Prostate gland (tissue), 2 donors: ENCODE measurements around the gene FGFBP1. TPM values are rescaled to one million over a fixed set of nuclear protein-coding genes. Genes with fewer than 3 reads are reported as not detected.

Experiments used
- DNase-seq: peaks from one replicate; pipeline ENCODE4 v3.0.0-alpha.2; 2019; ENCODE audit warnings: low spot score
- H3K27ac ChIP-seq, 2 donors: fragments of 200-600 bp; sonication (generic); 2 replicates each; pipeline ENCODE4 v1.5.1; 2017 to 2019
- H3K27me3 ChIP-seq: fragments of 200-600 bp; sonication (generic); replicated peaks from 2 replicates; pipeline ENCODE4 v1.5.1; 2019; ENCODE audit not compliant: insufficient read depth
- H3K36me3 ChIP-seq, 2 donors: fragments of 200-600 bp; sonication (generic); 1 replicate in 1 of 2; 2 replicates in 1 of 2; pipeline versions ENCODE4 v1.5.1 to v1.8.1; 2017 to 2019
- H3K4me1 ChIP-seq: fragments of 200-600 bp; sonication (generic); replicated peaks from 2 replicates; pipeline ENCODE4 v1.5.1; 2019
- H3K4me3 ChIP-seq, 2 donors: fragments of 200-600 bp; sonication (generic); 2 replicates each; pipeline ENCODE4 v1.5.1; 2017 to 2019
- H3K9me3 ChIP-seq: fragments of 200-600 bp; sonication (generic); 2 replicates; pipeline ENCODE4 v1.5.1; 2017
- CTCF ChIP-seq, 4 experiments: fragments of 200-600 bp in 2 of 4; fragments of 450-650 bp in 2 of 4; sonication (generic) in 2 of 4; IDR thresholded peaks; 1 replicate in 3 of 4; 2 replicates in 1 of 4; pipeline ENCODE4 v1.5.1; 2016 to 2019; ENCODE audit warnings: antibody characterized with exemption in 4 of 4, mild to moderate bottlenecking in 2 of 4, moderate library complexity in 2 of 4
- POLR2A ChIP-seq: fragments of 450-650 bp; IDR thresholded peaks from one replicate; pipeline ENCODE4 v1.6.1; 2016; ENCODE audit warnings: antibody characterized with exemption, mild to moderate bottlenecking
- POLR2AphosphoS5 ChIP-seq: sonication (generic); formaldehyde crosslinking; IDR thresholded peaks from one replicate; pipeline ENCODE4 v1.6.1; 2017; ENCODE audit warnings: antibody characterized with exemption
- WGBS: methylation state at CpG from one replicate; pipeline ENCODE4 v1.1.5; 2018; 5-methylcytosine and 5-hydroxymethylcytosine counted together
- intact Hi-C: fragments of 100-400 bp; cut with DNase I; formaldehyde crosslinking; loops from one replicate; pipeline ENCODE4 v1.14.2; 2022
- total RNA-seq, 2 donors: library from RNA; depleted of rRNA; stranded (reverse); fragments of >200 nt; gene quantifications; one replicate each; pipeline ENCODE4 v1.1.0, GENCODE V29; 2016

The FGFBP1 gene
- total RNA-seq, 2 donors from 2014 or later, result 1.1 to 1.4 TPM

- 63% methylated on average over 1 of the region's 1 CpG for WGBS
- Histone ChIP-seq H3K27ac (no peak overlapping the region), H3K4me3 (no peak overlapping the region), H3K4me1 (no peaks in the 10 kb centered on the region), H3K27me3 (no peaks in the 10 kb centered on the region), H3K9me3 (no peaks in the 10 kb centered on the region), H3K36me3 (no peaks in the 10 kb centered on the region)
- TF ChIP-seq CTCF (IDR thresholded peaks at IDR 0.05) (no peak), POLR2AphosphoS5 (no peak), POLR2A (no peak)
- intact Hi-C loops, result no loop called here
- no peak for DNase-seq
These were observed 44.1 kb downstream of the FGFBP1 start for GRCh38 chr4:15894393-15894792.

GRCh38 chr4:15893962-15894361, 44.6 kb downstream of the FGFBP1 start:
- DNase-seq, result no peak
- no peaks in the 10 kb centered on the region for H3K9me3 ChIP-seq
- intact Hi-C loops, result no loop called here
- 62% methylated on average over 4 of the region's 4 CpGs for WGBS
- no peak overlapping the region for H3K4me3 ChIP-seq
- no peaks in the 10 kb centered on the region for H3K27me3 ChIP-seq
- no peaks in the 10 kb centered on the region for H3K4me1 ChIP-seq
- TF ChIP-seq POLR2A (no peak), CTCF (IDR thresholded peaks at IDR 0.05) (no peak), POLR2AphosphoS5 (no peak)
- no peak overlapping the region for H3K27ac ChIP-seq
- no peaks in the 10 kb centered on the region for H3K36me3 ChIP-seq

- Histone ChIP-seq H3K4me1 (no peaks in the 10 kb centered on the region), H3K4me3 (no peak overlapping the region), H3K27ac (no peak overlapping the region), H3K27me3 (no peaks in the 10 kb centered on the region), H3K9me3 (no peaks in the 10 kb centered on the region), H3K36me3 (no peaks in the 10 kb centered on the region)
- no peak for DNase-seq
- TF ChIP-seq POLR2A, result no peak
- TF ChIP-seq POLR2AphosphoS5, result no peak
- TF ChIP-seq CTCF (IDR thresholded peaks at IDR 0.05), result no peak
- 27% methylated on average over 4 of the region's 4 CpGs for WGBS
- intact Hi-C loops, result no loop called here
These were observed 47.2 kb downstream of the FGFBP1 start for GRCh38 chr4:15891312-15891711.

- Histone ChIP-seq H3K4me3 (no peak overlapping the region), H3K4me1 (no peaks in the 10 kb centered on the region), H3K27me3 (no peaks in the 10 kb centered on the region), H3K36me3 (no peaks in the 10 kb centered on the region), H3K27ac (no peak overlapping the region), H3K9me3 (no peaks in the 10 kb centered on the region)
- no peak for TF ChIP-seq CTCF (IDR thresholded peaks at IDR 0.05)
- TF ChIP-seq POLR2AphosphoS5, result no peak
- no peak for TF ChIP-seq POLR2A
- intact Hi-C loops, result no loop called here
- DNase-seq, result no peak
- 93% methylated on average over 4 of the region's 4 CpGs for WGBS
These were observed 48.2 kb downstream of the FGFBP1 start for GRCh38 chr4:15890246-15890829.

GRCh38 chr4:15888515-15888914, 50.0 kb downstream of the FGFBP1 start:
- no peaks in the 10 kb centered on the region for H3K36me3 ChIP-seq
- no peaks in the 10 kb centered on the region for H3K9me3 ChIP-seq
- intact Hi-C loops, result no loop called here
- no peaks in the 10 kb centered on the region for H3K4me1 ChIP-seq
- TF ChIP-seq POLR2A (no peak), POLR2AphosphoS5 (no peak), CTCF (IDR thresholded peaks at IDR 0.05) (no peak)
- H3K27ac ChIP-seq, result no peak overlapping the region
- H3K4me3 ChIP-seq, result no peak overlapping the region
- DNase-seq, result no peak
- 82% methylated on average over 9 of the region's 9 CpGs for WGBS
- H3K27me3 ChIP-seq, result no peaks in the 10 kb centered on the region
